HL-60 (cell line): ENCODE results near the gene NUP35.

Experiments used
- DNase-seq, 2 experiments: peaks; one replicate each; pipeline ENCODE4 v3.0.0-alpha.2; 2010 to 2020; ENCODE audit warnings: low read depth in 1 of 2, low spot score in 1 of 2
- H3K27ac ChIP-seq: fragments of 250-450 bp; sonication (Bioruptor Pico); replicated peaks from 2 replicates; pipeline ENCODE4 v1.5.1; 2020; ENCODE audit warnings: mild to moderate bottlenecking, moderate library complexity
- H3K27me3 ChIP-seq: fragments of 250-450 bp; sonication (Bioruptor Pico); 2 replicates; pipeline ENCODE4 v1.5.1; 2021; ENCODE audit warnings: mild to moderate bottlenecking, moderate library complexity; ENCODE audit not compliant: insufficient read depth, poor library complexity, severe bottlenecking
- H3K4me3 ChIP-seq: replicated peaks from 2 replicates; pipeline ENCODE4 v1.5.1; 2011; ENCODE audit warnings: mild to moderate bottlenecking, control low read depth, low read length; ENCODE audit not compliant: insufficient read depth
- CTCF ChIP-seq: IDR thresholded peaks from one replicate; pipeline ENCODE4 v1.5.1; 2011; ENCODE audit warnings: low read length, control low read depth, inconsistent platforms; ENCODE audit not compliant: insufficient read depth
- GABPA ChIP-seq: IDR thresholded peaks from 2 replicates; pipeline ENCODE4 v1.6.1; 2012; ENCODE audit warnings: low read depth
- POLR2AphosphoS5 ChIP-seq: IDR thresholded peaks from 2 replicates; pipeline ENCODE4 v1.6.1; 2012; ENCODE audit warnings: low read depth
- REST ChIP-seq: IDR thresholded peaks from 2 replicates; pipeline ENCODE4 v1.6.1; 2012; ENCODE audit warnings: low read depth; ENCODE audit not compliant: insufficient replicate concordance
- SPI1 ChIP-seq: IDR thresholded peaks from 2 replicates; pipeline ENCODE4 v1.6.1; 2012; ENCODE audit warnings: low read depth, mild to moderate bottlenecking, borderline replicate concordance

NUP35 gene

GRCh38 chr2:183089192-183089851 lies 34.9 kb upstream of the NUP35 start:
- Histone ChIP-seq H3K27ac (no peak overlapping the region), H3K4me3 (no peak overlapping the region), H3K27me3 (no peaks in the 10 kb centered on the region)
- no peak for TF ChIP-seq CTCF
- no peak for DNase-seq

GRCh38 chr2:183091318-183091953 lies 32.8 kb upstream of the NUP35 start:
- Histone ChIP-seq H3K4me3 (no peak overlapping the region), H3K27ac (no peak overlapping the region), H3K27me3 (no peaks in the 10 kb centered on the region)
- no peak for DNase-seq
- TF ChIP-seq CTCF: no peak
- no peak for TF ChIP-seq SPI1
- TF ChIP-seq REST: no peak
- no peak for TF ChIP-seq GABPA
- no peak for TF ChIP-seq POLR2AphosphoS5

GRCh38 chr2:183091954-183092345 lies 32.3 kb upstream of the NUP35 start:
- H3K4me3 ChIP-seq: no peak overlapping the region
- no peak for TF ChIP-seq GABPA
- no peak for TF ChIP-seq CTCF
- TF ChIP-seq REST: no peak
- TF ChIP-seq POLR2AphosphoS5: no peak
- TF ChIP-seq SPI1: no peak
- no peak overlapping the region for H3K27ac ChIP-seq
- H3K27me3 ChIP-seq: no peaks in the 10 kb centered on the region
- DNase-seq: no peak
